GM06990 (cell line): ENCODE data around the gene JAG1.

Experiments used
- DNase-seq: peaks from one replicate; pipeline ENCODE4 v3.0.0-alpha.2; 2011; ENCODE audit not compliant: insufficient read length; ENCODE audit errors: extremely low read depth
- H3K27me3 ChIP-seq: replicated peaks from 2 replicates; pipeline ENCODE4 v1.6.0; 2011; ENCODE audit warnings: low read length; ENCODE audit not compliant: control insufficient read depth, insufficient read depth
- H3K36me3 ChIP-seq: 2 replicates; pipeline ENCODE4 v1.5.1; 2011; ENCODE audit warnings: low read length; ENCODE audit not compliant: control insufficient read depth, insufficient read depth
- H3K4me3 ChIP-seq: replicated peaks from 2 replicates; pipeline ENCODE4 v1.5.1; 2011; ENCODE audit warnings: low read depth, mild to moderate bottlenecking, control low read depth, low read length
- CTCF ChIP-seq: IDR thresholded peaks from 2 replicates; pipeline ENCODE4 v1.5.1; 2011; ENCODE audit warnings: low read length, control low read depth, mild to moderate bottlenecking, inconsistent platforms; ENCODE audit not compliant: insufficient read depth, poor library complexity, severe bottlenecking

Gene JAG1

GRCh38 chr20:10658051-10658823, 15.6 kb downstream of the JAG1 start:
- TF ChIP-seq CTCF = no peak
- Histone ChIP-seq H3K4me3 (no peak overlapping the region), H3K27me3 (no peaks in the 10 kb centered on the region; the same call in none of the 2 replicates), H3K36me3 (no peaks in the 10 kb centered on the region; the same call in 1 of the 2 replicates)
- no peak for DNase-seq

GRCh38 chr20:10657453-10657852, 16.3 kb downstream of the JAG1 start:
- TF ChIP-seq CTCF = no peak
- Histone ChIP-seq H3K4me3 (no peak overlapping the region), H3K36me3 (no peaks in the 10 kb centered on the region; the same call in 1 of the 2 replicates), H3K27me3 (no peaks in the 10 kb centered on the region; the same call in none of the 2 replicates)
- no peak for DNase-seq

GRCh38 chr20:10655720-10656669, 17.8 kb downstream of the JAG1 start:
- DNase-seq = no peak
- no peaks in the 10 kb centered on the region; the same call in 1 of the 2 replicates for H3K27me3 ChIP-seq
- H3K36me3 ChIP-seq = no peaks in the 10 kb centered on the region; the same call in 1 of the 2 replicates
- H3K4me3 ChIP-seq = no peak overlapping the region
- TF ChIP-seq CTCF = no peak

GRCh38 chr20:10654630-10655029, 19.2 kb downstream of the JAG1 start:
- no peak for DNase-seq
- no peak for TF ChIP-seq CTCF
- H3K27me3 ChIP-seq = no peaks in the 10 kb centered on the region
- no peaks in the 10 kb centered on the region for H3K36me3 ChIP-seq
- H3K4me3 ChIP-seq = no peak overlapping the region

GRCh38 chr20:10654250-10654610, 19.6 kb downstream of the JAG1 start:
- no peaks in the 10 kb centered on the region for H3K36me3 ChIP-seq
- no peak for TF ChIP-seq CTCF
- no peaks in the 10 kb centered on the region for H3K27me3 ChIP-seq
- DNase-seq = no peak
- no peak overlapping the region for H3K4me3 ChIP-seq
